ENCODE measurements around the gene SPACDR.
"Not testable (repeated sequence)": the region's sequence is repeated elsewhere in the genome, so short reads cannot be mapped to it uniquely, and the experiment has no call there.

Gene SPACDR

DNA sequence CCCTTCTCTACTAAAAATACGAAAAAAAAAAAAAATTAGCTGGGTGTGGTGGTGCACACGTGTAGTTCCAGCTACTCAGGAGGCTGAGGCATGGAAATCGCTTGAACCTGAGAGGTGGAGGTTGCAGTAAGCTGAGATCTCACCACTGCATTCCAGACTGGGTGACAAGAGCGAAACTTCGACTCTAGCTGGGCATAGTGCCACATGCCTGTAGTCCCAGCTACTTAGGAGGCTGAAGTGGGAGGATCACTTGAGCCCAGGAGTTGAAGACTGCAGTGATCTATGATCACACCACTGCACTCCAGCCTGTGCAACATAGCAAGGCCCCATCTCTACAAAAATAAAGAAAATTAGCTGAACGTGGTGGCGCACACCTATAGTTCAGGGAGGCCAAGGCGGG lies 1.2 kb upstream of the SPACDR start:
- DNase-seq = no peak

DNA sequence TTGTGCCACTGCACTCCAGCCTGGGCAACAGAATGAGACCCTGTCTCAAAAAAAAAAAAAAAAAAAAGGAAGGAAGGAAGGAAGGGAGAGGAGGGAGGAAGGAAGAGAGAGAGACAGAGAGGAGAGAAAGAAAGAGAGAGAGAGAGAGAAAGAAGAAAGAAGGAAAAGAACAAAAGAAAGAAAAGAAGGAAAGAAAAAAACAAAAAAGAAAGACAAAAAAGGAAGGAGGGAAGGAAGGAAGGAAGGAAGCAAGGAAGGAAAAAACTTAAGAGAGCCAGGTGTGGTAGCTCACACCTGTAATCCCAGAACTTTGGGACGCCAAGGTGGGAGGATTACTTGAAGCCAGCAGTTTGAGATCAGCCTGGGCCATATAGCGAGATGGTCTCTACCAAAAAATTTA lies 731 bp upstream of the SPACDR start:
- DNase-seq = no peak

GRCh38 chr7:100457033-100457432 lies 7.0 kb downstream of the SPACDR start:
- no peak for DNase-seq

GRCh38 chr7:100456562-100456961 lies 7.5 kb downstream of the SPACDR start:
- no peak for DNase-seq

- DNase-seq = no peak
These were observed 8.9 kb downstream of the SPACDR start for GRCh38 chr7:100455206-100455605.

DNA sequence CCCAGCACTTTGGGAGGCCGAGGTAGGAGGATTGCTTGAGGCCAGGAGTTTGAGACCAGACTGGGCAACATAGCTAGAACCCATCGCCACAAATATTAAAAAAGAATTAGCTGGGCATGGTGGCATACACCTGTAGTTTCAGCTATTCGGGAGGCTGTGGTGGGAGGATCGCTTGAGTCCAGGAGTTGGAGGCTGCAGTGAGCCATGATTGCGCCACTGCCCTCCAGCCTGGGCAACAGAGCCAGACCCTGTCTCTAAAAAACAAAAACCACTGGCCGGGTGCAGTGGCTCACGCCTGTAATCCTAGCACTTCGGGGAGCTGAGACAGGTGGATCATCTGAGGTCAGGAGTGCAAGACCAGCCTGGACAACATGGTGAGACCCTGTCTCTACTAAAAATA lies 10.2 kb downstream of the SPACDR start:
- not testable (repeated sequence) for DNase-seq

- no peak for DNase-seq
These were observed 11.5 kb downstream of the SPACDR start for GRCh38 chr7:100452513-100452912.

- DNase-seq = no peak
These were observed 14.8 kb downstream of the SPACDR start for GRCh38 chr7:100449190-100449795.

DNA sequence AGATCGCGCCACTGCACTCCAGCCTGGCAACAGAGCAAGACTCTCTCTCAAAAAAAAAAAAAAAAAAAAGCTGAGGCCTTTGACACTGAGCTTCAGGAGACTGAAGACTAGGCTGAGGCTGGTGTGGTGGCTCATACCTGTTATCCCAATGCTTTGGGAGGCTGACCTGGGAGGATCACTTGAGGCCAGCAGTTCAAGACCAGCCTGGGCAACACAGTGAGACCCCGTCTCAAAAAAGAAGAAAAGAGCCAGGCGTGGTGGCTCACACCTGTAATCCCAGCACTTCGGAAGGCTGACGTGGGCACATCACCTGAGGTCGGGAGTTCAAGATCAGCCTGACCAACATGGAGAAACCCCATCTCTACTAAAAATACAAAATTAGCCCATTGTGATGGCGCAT lies 16.7 kb downstream of the SPACDR start:
- DNase-seq = not testable (repeated sequence)

DNA sequence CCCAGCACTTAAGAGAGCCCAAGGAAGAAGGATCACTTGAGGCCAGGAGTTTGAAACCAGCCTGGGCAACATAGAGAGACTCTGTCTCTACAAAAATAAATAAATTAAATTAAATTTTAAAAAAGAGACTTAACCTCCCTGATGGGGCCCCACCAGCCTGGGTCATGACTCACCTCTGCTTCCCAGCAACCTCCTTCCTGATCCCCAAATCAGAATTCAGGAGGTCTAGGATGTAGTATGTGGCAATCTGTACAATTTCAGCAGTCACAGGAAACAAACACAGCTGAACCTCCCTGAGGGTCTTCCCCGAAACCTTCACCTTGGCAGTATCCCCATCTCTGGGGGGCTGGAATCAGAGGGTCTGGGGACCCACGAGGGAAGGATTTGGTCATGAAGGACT lies 18.0 kb downstream of the SPACDR start:
- DNase-seq = no peak

GRCh38 chr7:100444311-100445278 lies 19.5 kb downstream of the SPACDR start:
- DNase-seq = no peak

GRCh38 chr7:100443096-100443840 lies 20.8 kb downstream of the SPACDR start:
- no peak for DNase-seq

GRCh38 chr7:100441641-100442535 lies 22.2 kb downstream of the SPACDR start:
- no peak for DNase-seq

GRCh38 chr7:100439244-100439643 lies 24.8 kb downstream of the SPACDR start:
- not testable (repeated sequence) for DNase-seq

- not testable (repeated sequence) for DNase-seq
These were observed 25.3 kb downstream of the SPACDR start for GRCh38 chr7:100438731-100439130.

GRCh38 chr7:100438172-100438571 lies 25.9 kb downstream of the SPACDR start:
- DNase-seq = no peak

GRCh38 chr7:100437150-100438100 lies 26.6 kb downstream of the SPACDR start:
- DNase-seq = no peak

GRCh38 chr7:100435401-100436304 lies 28.4 kb downstream of the SPACDR start:
- peak; percentile 45 for DNase-seq

- no peak for DNase-seq
These were observed 29.5 kb downstream of the SPACDR start for GRCh38 chr7:100434297-100435144.

Measured in T-helper 9 cell (primary cell).